ENCODE results near the gene MORN5. TPM values are rescaled to one million over a fixed set of nuclear protein-coding genes. Genes with fewer than 3 reads are reported as not detected.

The MORN5 gene
- total RNA-seq, 4 donors from 2014 or later: 1.8 TPM; not detected in 3

DNA sequence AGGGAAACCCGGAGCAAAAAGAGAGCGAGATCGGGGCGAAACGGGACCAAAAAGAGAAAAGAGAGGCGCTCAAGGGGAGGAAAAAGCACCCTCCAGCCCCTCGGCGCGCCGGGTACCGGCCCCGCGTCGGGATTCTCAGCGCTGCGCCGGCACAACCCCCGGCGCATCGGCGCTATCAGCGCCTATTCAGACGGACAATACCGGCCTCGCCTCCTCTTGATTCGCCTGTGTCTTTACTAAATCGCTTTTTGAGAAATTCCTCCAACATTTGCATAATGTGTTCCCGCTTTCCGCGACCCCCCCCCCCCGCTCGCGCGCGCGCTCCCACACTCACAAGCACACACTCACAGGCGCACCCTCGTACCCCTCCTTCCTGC, 68.5 kb downstream of the MORN5 start:
- H3K9me3 ChIP-seq: no peaks in the 10 kb centered on the region
- no peak for DNase-seq (ENCODE audit: low spot score in 2 of 2)
- 2% methylated on average over 33 to 38 of the region's 38 CpGs for WGBS, 2 donors
- H3K4me3 ChIP-seq: peak overlapping the region; percentile 20 to 51 (median 32)
- peaks cover 4 to 96% of the 10 kb centered on the region in 2 donors for H3K27me3 ChIP-seq
- H3K36me3 ChIP-seq: no peaks in the 10 kb centered on the region
- H3K27ac ChIP-seq: peak overlapping the region in 1 of 4 donors; percentile 58
- TF ChIP-seq EP300 (IDR thresholded peaks at IDR 0.05): no peak
- TF ChIP-seq, protein P1, sequence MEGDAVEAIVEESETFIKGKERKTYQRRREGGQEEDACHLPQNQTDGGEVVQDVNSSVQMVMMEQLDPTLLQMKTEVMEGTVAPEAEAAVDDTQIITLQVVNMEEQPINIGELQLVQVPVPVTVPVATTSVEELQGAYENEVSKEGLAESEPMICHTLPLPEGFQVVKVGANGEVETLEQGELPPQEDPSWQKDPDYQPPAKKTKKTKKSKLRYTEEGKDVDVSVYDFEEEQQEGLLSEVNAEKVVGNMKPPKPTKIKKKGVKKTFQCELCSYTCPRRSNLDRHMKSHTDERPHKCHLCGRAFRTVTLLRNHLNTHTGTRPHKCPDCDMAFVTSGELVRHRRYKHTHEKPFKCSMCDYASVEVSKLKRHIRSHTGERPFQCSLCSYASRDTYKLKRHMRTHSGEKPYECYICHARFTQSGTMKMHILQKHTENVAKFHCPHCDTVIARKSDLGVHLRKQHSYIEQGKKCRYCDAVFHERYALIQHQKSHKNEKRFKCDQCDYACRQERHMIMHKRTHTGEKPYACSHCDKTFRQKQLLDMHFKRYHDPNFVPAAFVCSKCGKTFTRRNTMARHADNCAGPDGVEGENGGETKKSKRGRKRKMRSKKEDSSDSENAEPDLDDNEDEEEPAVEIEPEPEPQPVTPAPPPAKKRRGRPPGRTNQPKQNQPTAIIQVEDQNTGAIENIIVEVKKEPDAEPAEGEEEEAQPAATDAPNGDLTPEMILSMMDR (IDR thresholded peaks at IDR 0.05): no peak
- no peak for TF ChIP-seq POLR2A (IDR thresholded peaks at IDR 0.05)
- H3K4me1 ChIP-seq: peaks cover 0 to 41% (median 12%) of the 10 kb centered on the region in 4 donors

DNA sequence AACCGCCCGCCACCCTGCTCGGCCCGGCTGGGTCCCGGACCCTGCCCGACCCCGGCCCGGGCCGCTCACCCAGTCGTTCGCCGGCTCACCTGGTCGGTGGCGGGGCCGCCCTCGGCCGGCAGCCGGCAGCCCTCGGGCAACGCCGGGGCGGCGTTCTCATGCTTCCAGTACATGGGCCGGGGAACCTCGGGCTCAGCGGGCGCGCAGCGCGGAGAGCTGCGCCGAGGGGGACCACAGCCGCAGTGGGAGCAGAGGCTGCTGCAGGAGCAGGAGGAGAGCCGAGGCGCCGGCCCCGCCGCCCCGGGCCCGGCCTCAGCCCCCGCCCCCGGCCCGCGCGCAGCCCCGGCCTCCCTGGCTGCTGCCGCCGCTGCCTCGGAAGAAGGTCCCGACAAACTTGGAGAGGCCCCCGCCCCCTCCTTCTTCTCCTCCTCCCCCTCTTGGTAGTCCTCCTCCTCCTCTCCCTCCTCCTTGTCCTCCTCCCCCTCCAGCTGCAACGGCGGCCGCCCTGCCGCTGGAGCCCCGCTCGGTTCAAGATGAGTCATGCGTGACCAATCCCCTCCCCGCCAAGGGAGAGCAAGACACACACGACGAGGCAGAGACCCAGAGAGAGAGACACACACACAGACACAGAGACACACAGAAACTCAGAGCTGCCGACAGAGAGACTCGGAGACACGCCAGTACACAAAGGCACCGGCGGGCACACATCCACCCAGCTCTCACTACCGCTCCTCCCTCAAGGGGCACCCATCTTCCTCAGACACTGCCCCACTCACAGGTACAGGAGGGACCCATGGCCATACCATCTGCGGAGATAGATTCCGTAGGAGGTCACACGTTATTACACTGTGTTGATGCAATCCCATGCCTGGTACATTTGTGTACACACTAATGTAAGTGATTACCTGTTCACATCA, 69.1 kb downstream of the MORN5 start, which contains the start of gene LHX6:
TSS of gene LHX6 (minus strand) at position 390 of the 917 bp plus-strand sequence. CDS start at position 173, 217 bp downstream.
- DNase-seq (ENCODE audit: low spot score in 2 of 2): no peak
- H3K27ac ChIP-seq: peak within 1 kb of the TSS in 1 of 4 donors; percentile 58

DNA sequence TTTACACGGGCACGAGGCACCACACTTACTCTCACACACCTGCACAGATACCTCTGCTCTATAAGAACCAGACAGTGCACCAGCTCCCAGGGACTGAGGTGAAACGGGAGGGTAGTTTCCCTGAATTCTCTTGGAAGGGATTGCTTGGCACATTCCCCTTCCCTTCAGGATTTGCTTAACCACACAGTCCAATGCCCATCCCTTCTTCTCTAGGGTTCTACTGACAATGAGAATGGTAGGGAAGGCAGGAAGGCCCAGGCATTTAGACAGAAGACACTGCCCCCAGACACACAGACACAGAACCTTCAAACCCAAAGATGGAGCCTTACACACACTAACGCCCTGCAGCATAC, 69.8 kb downstream of the MORN5 start:
- H3K27ac ChIP-seq: no peak overlapping the region
- 51 to 53% methylated on average over 4 of the region's 4 CpGs for WGBS, 2 donors
- H3K36me3 ChIP-seq: no peaks in the 10 kb centered on the region
- DNase-seq (ENCODE audit: low spot score in 2 of 2): no peak
- H3K4me1 ChIP-seq: peaks cover 0 to 36% (median 12%) of the 10 kb centered on the region in 4 donors
- no peak overlapping the region for H3K4me3 ChIP-seq
- TF ChIP-seq, protein P1 (IDR thresholded peaks at IDR 0.05): no peak
- TF ChIP-seq EP300 (IDR thresholded peaks at IDR 0.05) (no peak), POLR2A (IDR thresholded peaks at IDR 0.05) (no peak)
- peaks cover 4 to 84% of the 10 kb centered on the region in 2 donors for H3K27me3 ChIP-seq
- H3K9me3 ChIP-seq: no peaks in the 10 kb centered on the region

More for the DNA sequence above, 69.1 kb downstream of the MORN5 start, which contains the start of gene LHX6:
- Histone ChIP-seq H3K36me3 (no peaks in the 10 kb centered on the region), H3K4me1 (peaks cover 0 to 36% (median 12%) of the 10 kb centered on the region in 4 donors), H3K9me3 (no peaks in the 10 kb centered on the region), H3K27me3 (peaks cover 4 to 90% of the 10 kb centered on the region in 2 donors), H3K4me3 (peak within 1 kb of the TSS; percentile 20 to 51 (median 32))
- WGBS, 2 donors: 4 to 6% methylated on average over 37 to 57 of the region's 70 CpGs
- TF ChIP-seq EP300 (IDR thresholded peaks at IDR 0.05): no peak
- TF ChIP-seq, protein P1 (IDR thresholded peaks at IDR 0.05): no peak
- TF ChIP-seq POLR2A (IDR thresholded peaks at IDR 0.05): no peak

DNA sequence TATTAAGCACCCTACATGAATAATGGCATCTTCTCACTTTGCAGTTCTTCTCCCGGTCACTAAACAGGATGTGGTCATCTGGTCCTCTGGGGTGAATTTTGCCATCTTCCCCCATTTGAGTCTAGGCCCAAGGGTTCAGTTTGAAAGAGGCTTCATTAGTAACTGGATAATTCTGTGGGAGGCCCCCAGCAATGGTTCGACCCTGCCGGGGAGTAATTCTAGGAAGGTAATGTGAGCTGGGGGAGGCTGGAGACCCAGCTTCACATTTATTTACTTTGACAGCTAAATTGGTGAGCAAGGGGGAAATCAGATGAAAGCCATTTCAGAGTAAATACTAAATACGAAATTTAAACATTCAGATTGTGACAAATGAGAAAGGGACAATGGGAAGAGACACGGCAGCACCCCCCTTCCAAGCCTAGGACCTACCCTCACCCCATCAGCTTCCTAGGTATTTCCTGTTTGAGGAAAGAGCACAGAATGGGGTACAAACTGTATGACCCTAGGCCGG, 73.1 kb downstream of the MORN5 start:
- Histone ChIP-seq H3K27ac (no peak overlapping the region), H3K4me1 (peaks cover 0 to 14% (median 7%) of the 10 kb centered on the region in 4 donors), H3K27me3 (peaks cover 4 to 50% of the 10 kb centered on the region in 2 donors), H3K36me3 (no peaks in the 10 kb centered on the region), H3K4me3 (no peak overlapping the region), H3K9me3 (no peaks in the 10 kb centered on the region)
- WGBS, 2 donors: 60 to 64% methylated on average over 6 of the region's 6 CpGs
- TF ChIP-seq, protein P1 (IDR thresholded peaks at IDR 0.05): no peak
- no peak for TF ChIP-seq POLR2A (IDR thresholded peaks at IDR 0.05)
- no peak for TF ChIP-seq EP300 (IDR thresholded peaks at IDR 0.05)
- no peak for DNase-seq (ENCODE audit: low spot score in 2 of 2)

All from tibial nerve (tissue), 4 donors.